Measurements from ENCODE around the gene BRME1.

- no peak for TF ChIP-seq CTCF (IDR thresholded peaks at IDR 0.05; ENCODE audit: insufficient read depth, low read length, poor library complexity, severe bottlenecking)
- TF ChIP-seq EZH2phosphoT487 (conservative IDR thresholded peaks at IDR 0.05; ENCODE audit: low read length): no peak
These were observed 44.6 kb downstream of the BRME1 start for GRCh38 chr19:13861392-13861713.
